Measurements from ENCODE around the gene GPX4.

GRCh38 chr19:1089891-1090290, 13.9 kb upstream of the GPX4 start:
- no peak for TF ChIP-seq POLR2A (IDR thresholded peaks at IDR 0.05)
- TF ChIP-seq, protein P1, sequence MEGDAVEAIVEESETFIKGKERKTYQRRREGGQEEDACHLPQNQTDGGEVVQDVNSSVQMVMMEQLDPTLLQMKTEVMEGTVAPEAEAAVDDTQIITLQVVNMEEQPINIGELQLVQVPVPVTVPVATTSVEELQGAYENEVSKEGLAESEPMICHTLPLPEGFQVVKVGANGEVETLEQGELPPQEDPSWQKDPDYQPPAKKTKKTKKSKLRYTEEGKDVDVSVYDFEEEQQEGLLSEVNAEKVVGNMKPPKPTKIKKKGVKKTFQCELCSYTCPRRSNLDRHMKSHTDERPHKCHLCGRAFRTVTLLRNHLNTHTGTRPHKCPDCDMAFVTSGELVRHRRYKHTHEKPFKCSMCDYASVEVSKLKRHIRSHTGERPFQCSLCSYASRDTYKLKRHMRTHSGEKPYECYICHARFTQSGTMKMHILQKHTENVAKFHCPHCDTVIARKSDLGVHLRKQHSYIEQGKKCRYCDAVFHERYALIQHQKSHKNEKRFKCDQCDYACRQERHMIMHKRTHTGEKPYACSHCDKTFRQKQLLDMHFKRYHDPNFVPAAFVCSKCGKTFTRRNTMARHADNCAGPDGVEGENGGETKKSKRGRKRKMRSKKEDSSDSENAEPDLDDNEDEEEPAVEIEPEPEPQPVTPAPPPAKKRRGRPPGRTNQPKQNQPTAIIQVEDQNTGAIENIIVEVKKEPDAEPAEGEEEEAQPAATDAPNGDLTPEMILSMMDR (IDR thresholded peaks at IDR 0.05) = no peak

Measured in thyroid gland (tissue), 4 donors.